ENCODE measurements around the gene TGFA. TPM values are rescaled to one million over a fixed set of nuclear protein-coding genes. Genes with fewer than 3 reads are reported as not detected.

Gene TGFA
- total RNA-seq, 1 experiment from 2014 or later = 27.7 TPM

DNA sequence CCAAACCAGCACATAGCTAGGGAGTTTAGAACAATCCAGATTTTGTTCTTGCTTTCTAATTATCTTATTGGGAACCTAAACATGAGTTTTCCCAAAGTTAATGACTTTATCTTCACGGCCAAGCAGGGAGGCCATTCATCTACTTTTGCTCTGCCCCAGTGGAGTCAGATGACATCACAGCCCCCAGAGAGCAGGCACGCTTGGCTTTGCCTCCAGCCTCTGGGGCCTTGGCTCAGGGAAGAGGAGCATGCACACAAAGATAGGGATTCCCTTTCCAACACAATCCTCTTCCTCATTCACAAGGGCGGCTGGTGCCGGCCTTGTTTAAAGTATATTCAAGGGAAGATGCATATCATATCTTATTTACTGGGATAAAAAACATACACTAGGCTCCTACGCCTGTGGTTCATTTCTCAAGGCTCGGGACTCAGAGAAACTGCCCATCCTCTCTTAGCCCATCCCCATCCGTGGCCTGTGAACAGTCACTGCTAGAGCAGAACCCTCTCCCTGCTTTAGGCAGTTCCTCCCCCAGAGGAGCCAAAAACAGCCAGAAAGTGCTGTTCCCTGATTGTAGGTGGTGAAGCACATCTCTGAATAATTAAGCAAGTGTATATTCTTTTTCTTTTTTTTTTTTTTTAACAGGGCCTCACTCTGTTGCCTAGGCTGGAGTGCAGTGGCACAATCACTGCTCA, 21.2 kb downstream of the TGFA start:
- no peak overlapping the region for H3K4me2 ChIP-seq

GRCh38 chr2:70531419-70532086, 22.1 kb downstream of the TGFA start:
- no peak overlapping the region for H2AFZ ChIP-seq
- H3K4me2 ChIP-seq = no peak overlapping the region
- ChIA-PET CTCF (no interaction called here), POLR2A (ENCODE audit: unreplicated experiment) (interaction anchor here (0.7 kb wide), 1 partner anchor 25 kb away, joined by 7 read pairs; no protein-coding TSS in a partner anchor)
- no peaks in the 10 kb centered on the region for H3K9me3 ChIP-seq (ENCODE audit: insufficient read depth, low read depth)
- intact Hi-C loops (cut with micrococcal nuclease; ENCODE audit: unreplicated experiment) = no loop called here
- H3K27me3 ChIP-seq (ENCODE audit: insufficient read depth, low read depth) = no peaks in the 10 kb centered on the region
- H3F3A ChIP-seq (ENCODE audit: insufficient read depth, low read depth) = peaks cover 16% of the 10 kb centered on the region; the same call in 1 of the 2 replicates
- no peak overlapping the region for H3K27ac ChIP-seq
- H3K4me3 ChIP-seq = no peak overlapping the region
- peaks cover 6% of the 10 kb centered on the region; the same call in 1 of the 2 replicates for H3K36me3 ChIP-seq (ENCODE audit: low read depth)
- TF ChIP-seq, protein P1, sequence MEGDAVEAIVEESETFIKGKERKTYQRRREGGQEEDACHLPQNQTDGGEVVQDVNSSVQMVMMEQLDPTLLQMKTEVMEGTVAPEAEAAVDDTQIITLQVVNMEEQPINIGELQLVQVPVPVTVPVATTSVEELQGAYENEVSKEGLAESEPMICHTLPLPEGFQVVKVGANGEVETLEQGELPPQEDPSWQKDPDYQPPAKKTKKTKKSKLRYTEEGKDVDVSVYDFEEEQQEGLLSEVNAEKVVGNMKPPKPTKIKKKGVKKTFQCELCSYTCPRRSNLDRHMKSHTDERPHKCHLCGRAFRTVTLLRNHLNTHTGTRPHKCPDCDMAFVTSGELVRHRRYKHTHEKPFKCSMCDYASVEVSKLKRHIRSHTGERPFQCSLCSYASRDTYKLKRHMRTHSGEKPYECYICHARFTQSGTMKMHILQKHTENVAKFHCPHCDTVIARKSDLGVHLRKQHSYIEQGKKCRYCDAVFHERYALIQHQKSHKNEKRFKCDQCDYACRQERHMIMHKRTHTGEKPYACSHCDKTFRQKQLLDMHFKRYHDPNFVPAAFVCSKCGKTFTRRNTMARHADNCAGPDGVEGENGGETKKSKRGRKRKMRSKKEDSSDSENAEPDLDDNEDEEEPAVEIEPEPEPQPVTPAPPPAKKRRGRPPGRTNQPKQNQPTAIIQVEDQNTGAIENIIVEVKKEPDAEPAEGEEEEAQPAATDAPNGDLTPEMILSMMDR (conservative IDR thresholded peaks at IDR 0.05) = no peak
- TF ChIP-seq EZH2 (IDR thresholded peaks at IDR 0.05; ENCODE audit: low read depth) = no peak
- DNase-seq = no peak
- H3K9me2 ChIP-seq (ENCODE audit: insufficient read depth) = 0 out of 2 replicates have a peak, but pooled peaks cover 4% of the 10 kb centered on the region
- H4K20me1 ChIP-seq (ENCODE audit: insufficient read depth) = no peaks in the 10 kb centered on the region
- H3K79me2 ChIP-seq (ENCODE audit: low read depth) = peaks cover 99% of the 10 kb centered on the region
- BruUV-seq (replicated peaks) = no TSS peak
- peaks cover 63% of the 10 kb centered on the region for H3K4me1 ChIP-seq (replicated peaks; ENCODE audit: insufficient read depth)

More for the DNA sequence above, 21.2 kb downstream of the TGFA start:
- DNase-seq = no peak
- ChIA-PET POLR2A (ENCODE audit: unreplicated experiment) (interaction anchor here (0.6 kb wide), 1 partner anchor 20 kb away, joined by 4 read pairs; no protein-coding TSS in a partner anchor), CTCF (no interaction called here)
- Histone ChIP-seq H3F3A (ENCODE audit: insufficient read depth, low read depth) (peaks cover 10% of the 10 kb centered on the region; the same call in 1 of the 2 replicates), H3K4me1 (replicated peaks; ENCODE audit: insufficient read depth) (peaks cover 54% of the 10 kb centered on the region), H2AFZ (no peak overlapping the region), H3K27ac (no peak overlapping the region), H3K4me3 (no peak overlapping the region), H3K79me2 (ENCODE audit: low read depth) (peaks cover 99% of the 10 kb centered on the region), H3K9me2 (ENCODE audit: insufficient read depth) (0 out of 2 replicates have a peak, but pooled peaks cover 4% of the 10 kb centered on the region), H3K27me3 (ENCODE audit: insufficient read depth, low read depth) (no peaks in the 10 kb centered on the region), H3K9me3 (ENCODE audit: insufficient read depth, low read depth) (no peaks in the 10 kb centered on the region), H3K36me3 (ENCODE audit: low read depth) (peaks cover 6% of the 10 kb centered on the region; the same call in 1 of the 2 replicates), H4K20me1 (ENCODE audit: insufficient read depth) (no peaks in the 10 kb centered on the region)
- intact Hi-C loops (cut with micrococcal nuclease; ENCODE audit: unreplicated experiment) = no loop called here
- no peak for TF ChIP-seq EZH2 (IDR thresholded peaks at IDR 0.05; ENCODE audit: low read depth)
- TF ChIP-seq, protein P1 (conservative IDR thresholded peaks at IDR 0.05) = no peak
- no TSS peak for BruUV-seq (replicated peaks)

- DNase-seq = no peak
- no TSS peak for BruUV-seq (replicated peaks)
- POLR2A ChIA-PET (ENCODE audit: unreplicated experiment) = no interaction called here
- Histone ChIP-seq H3K27me3 (ENCODE audit: insufficient read depth, low read depth) (no peaks in the 10 kb centered on the region), H3K4me1 (replicated peaks; ENCODE audit: insufficient read depth) (peaks cover 72% of the 10 kb centered on the region), H3K4me3 (no peak overlapping the region), H3K4me2 (no peak overlapping the region), H3F3A (ENCODE audit: insufficient read depth, low read depth) (peaks cover 31% of the 10 kb centered on the region), H3K79me2 (ENCODE audit: low read depth) (peaks cover 91% of the 10 kb centered on the region), H3K9me3 (ENCODE audit: insufficient read depth, low read depth) (no peaks in the 10 kb centered on the region), H2AFZ (no peak overlapping the region), H4K20me1 (ENCODE audit: insufficient read depth) (no peaks in the 10 kb centered on the region), H3K36me3 (ENCODE audit: low read depth) (peaks cover 4% of the 10 kb centered on the region; the same call in 1 of the 2 replicates), H3K9me2 (ENCODE audit: insufficient read depth) (0 out of 2 replicates have a peak, but pooled peaks cover 4% of the 10 kb centered on the region), H3K27ac (no peak overlapping the region)
- CTCF ChIA-PET = no interaction called here
- intact Hi-C loops (cut with micrococcal nuclease; ENCODE audit: unreplicated experiment) = loop anchor here (10.0 kb wide), 1 partner anchor 145 kb away; no protein-coding TSS in a partner anchor
- no peak for TF ChIP-seq EZH2 (IDR thresholded peaks at IDR 0.05; ENCODE audit: low read depth)
- TF ChIP-seq, protein P1 (conservative IDR thresholded peaks at IDR 0.05) = no peak
These were observed 24.0 kb downstream of the TGFA start for GRCh38 chr2:70529610-70530009.
